HG03280 (cell line): ENCODE data around the gene ELMO1.

ENCODE experiments used
- ATAC-seq: cut with Tn5 transposase; IDR thresholded peaks from one replicate; pipeline ENCODE4 v1.9.1; 2021; ENCODE audit warnings: mild to moderate bottlenecking, moderate library complexity; ENCODE audit not compliant: unreplicated experiment

ELMO1 gene

GRCh38 chr7:37411444-37412034 lies 37.1 kb downstream of the ELMO1 start:
- no peak for ATAC-seq

GRCh38 chr7:37410305-37411229 lies 38.1 kb downstream of the ELMO1 start:
- ATAC-seq, result no peak

- no peak for ATAC-seq
Observed at GRCh38 chr7:37409461-37409860, 39.2 kb downstream of the ELMO1 start.

GRCh38 chr7:37408291-37409228 lies 40.1 kb downstream of the ELMO1 start:
- ATAC-seq, result peak; percentile 70

GRCh38 chr7:37405603-37406122 lies 43.0 kb downstream of the ELMO1 start:
- no peak for ATAC-seq

- no peak for ATAC-seq
Observed at GRCh38 chr7:37405128-37405527, 43.5 kb downstream of the ELMO1 start.

- no peak for ATAC-seq
Observed at GRCh38 chr7:37399876-37400421, 48.7 kb downstream of the ELMO1 start.

GRCh38 chr7:37398403-37398802 lies 50.3 kb downstream of the ELMO1 start:
- ATAC-seq, result no peak

- no peak for ATAC-seq
Observed at GRCh38 chr7:37395618-37396259, 52.9 kb downstream of the ELMO1 start.

GRCh38 chr7:37394158-37394557 lies 54.5 kb downstream of the ELMO1 start:
- no peak for ATAC-seq

- no peak for ATAC-seq
Observed at GRCh38 chr7:37393476-37393875, 55.2 kb downstream of the ELMO1 start.

GRCh38 chr7:37392673-37393017 lies 56.0 kb downstream of the ELMO1 start:
- ATAC-seq, result no peak

GRCh38 chr7:37391791-37392672 lies 56.6 kb downstream of the ELMO1 start:
- ATAC-seq, result no peak

- ATAC-seq, result no peak
Observed at GRCh38 chr7:37390114-37390513, 58.5 kb downstream of the ELMO1 start.

- no peak for ATAC-seq
Observed at GRCh38 chr7:37388811-37389210, 59.9 kb downstream of the ELMO1 start.

- ATAC-seq, result no peak
Observed at GRCh38 chr7:37385787-37386186, 62.9 kb downstream of the ELMO1 start.

GRCh38 chr7:37382546-37383088 lies 66.0 kb downstream of the ELMO1 start:
- no peak for ATAC-seq

GRCh38 chr7:37380831-37381230 lies 67.8 kb downstream of the ELMO1 start:
- no peak for ATAC-seq
